ENCODE measurements around the gene CACNA1C.
"Not testable (repeated sequence)": the region's sequence is repeated elsewhere in the genome, so short reads cannot be mapped to it uniquely, and the experiment has no call there.

Gene CACNA1C

GRCh38 chr12:2234646-2235350 is 182.0 kb downstream of the CACNA1C start:
- no peak for DNase-seq (ENCODE audit: low read depth)

- DNase-seq (ENCODE audit: low read depth) = no peak
Observed at GRCh38 chr12:2236506-2237294, 183.9 kb downstream of the CACNA1C start.

GRCh38 chr12:2238111-2238510 is 185.3 kb downstream of the CACNA1C start:
- DNase-seq (ENCODE audit: low read depth) = no peak

- no peak for DNase-seq (ENCODE audit: low read depth)
Observed at GRCh38 chr12:2239381-2239871, 186.6 kb downstream of the CACNA1C start.

- DNase-seq (ENCODE audit: low read depth) = no peak
Observed at GRCh38 chr12:2240390-2240789, 187.6 kb downstream of the CACNA1C start.

GRCh38 chr12:2240984-2241383 is 188.2 kb downstream of the CACNA1C start:
- DNase-seq (ENCODE audit: low read depth) = no peak

GRCh38 chr12:2242216-2242615 is 189.4 kb downstream of the CACNA1C start:
- no peak for DNase-seq (ENCODE audit: low read depth)

- no peak for DNase-seq (ENCODE audit: low read depth)
Observed at GRCh38 chr12:2242816-2243215, 190.0 kb downstream of the CACNA1C start.

GRCh38 chr12:2243275-2243674 is 190.5 kb downstream of the CACNA1C start:
- DNase-seq (ENCODE audit: low read depth) = no peak

GRCh38 chr12:2244013-2244861 is 191.4 kb downstream of the CACNA1C start:
- DNase-seq (ENCODE audit: low read depth) = peak; percentile 81

- DNase-seq (ENCODE audit: low read depth) = no peak
Observed at GRCh38 chr12:2246358-2246757, 193.6 kb downstream of the CACNA1C start.

GRCh38 chr12:2247120-2247519 is 194.3 kb downstream of the CACNA1C start:
- DNase-seq (ENCODE audit: low read depth) = no peak

- DNase-seq (ENCODE audit: low read depth) = no peak
Observed at GRCh38 chr12:2247596-2247995, 194.8 kb downstream of the CACNA1C start.

- DNase-seq (ENCODE audit: low read depth) = no peak
Observed at GRCh38 chr12:2248087-2248900, 195.5 kb downstream of the CACNA1C start.

- DNase-seq (ENCODE audit: low read depth) = no peak
Observed at GRCh38 chr12:2248901-2249381, 196.2 kb downstream of the CACNA1C start.

GRCh38 chr12:2250797-2251196 is 198.0 kb downstream of the CACNA1C start:
- DNase-seq (ENCODE audit: low read depth) = no peak

- DNase-seq (ENCODE audit: low read depth) = no peak
Observed at GRCh38 chr12:2251526-2252209, 198.9 kb downstream of the CACNA1C start.

- DNase-seq (ENCODE audit: low read depth) = no peak
Observed at GRCh38 chr12:2255311-2255710, 202.5 kb downstream of the CACNA1C start.

- DNase-seq (ENCODE audit: low read depth) = not testable (repeated sequence)
Observed at GRCh38 chr12:2255731-2256130, 202.9 kb downstream of the CACNA1C start.

GRCh38 chr12:2256453-2256852 is 203.7 kb downstream of the CACNA1C start:
- DNase-seq (ENCODE audit: low read depth) = no peak

- DNase-seq (ENCODE audit: low read depth) = no peak
Observed at GRCh38 chr12:2256915-2257314, 204.1 kb downstream of the CACNA1C start.

All from HS-27A (cell line).